A673 (cell line): Measurements from ENCODE around the gene MKX. TPM values are rescaled to one million over a fixed set of nuclear protein-coding genes. Genes with fewer than 3 reads are reported as not detected.

ENCODE experiments used
- BruUV-seq: library from RNA; stranded (reverse); fragments of 400-500 nt; replicated peaks from 2 replicates; lab custom pipeline; 2021; lab: Mats Ljungman, UMichigan
- CTCF ChIA-PET: fragments of 300-600 bp; sonication (Branson Sonifier 250); formaldehyde crosslinking; loops from one replicate; lab custom pipeline; 2022; ENCODE audit warnings: antibody characterized with exemption; lab: Charles Lee
- POLR2A ChIA-PET: fragments of 300-600 bp; sonication (Branson Sonifier 250); formaldehyde crosslinking; loops from one replicate; lab custom pipeline; 2022; ENCODE audit warnings: antibody characterized with exemption; ENCODE audit not compliant: low non-redundant PET; lab: Charles Lee
- DNase-seq: peaks from one replicate; pipeline ENCODE4 v3.0.0-alpha.2; 2015; ENCODE audit warnings: low spot score
- H3K27ac ChIP-seq: fragments of 200-600 bp; sonication (generic); 2 replicates; pipeline ENCODE4 v1.5.1; 2016; ENCODE audit warnings: mixed run types, low read depth, mild to moderate bottlenecking, mixed read lengths, antibody characterized with exemption, low read length; ENCODE audit not compliant: poor library complexity, severe bottlenecking
- H3K27me3 ChIP-seq: fragments of 200-600 bp; sonication (generic); replicated peaks from 2 replicates; pipeline ENCODE4 v1.6.1; 2017; ENCODE audit warnings: mixed run types, low read depth, mild to moderate bottlenecking, mixed read lengths, antibody characterized with exemption, low read length; ENCODE audit not compliant: insufficient read depth, poor library complexity
- H3K36me3 ChIP-seq: fragments of 200-600 bp; sonication (generic); 2 replicates; pipeline ENCODE4 v1.6.1; 2016; ENCODE audit warnings: mixed run types, mild to moderate bottlenecking, mixed read lengths, antibody characterized with exemption, low read length; ENCODE audit not compliant: insufficient read depth, poor library complexity, severe bottlenecking
- H3K4me1 ChIP-seq: fragments of 200-600 bp; sonication (generic); 2 replicates; pipeline ENCODE4 v1.6.1; 2017; ENCODE audit warnings: mixed run types, mild to moderate bottlenecking, mixed read lengths, antibody characterized with exemption, low read length; ENCODE audit not compliant: insufficient read depth, poor library complexity, severe bottlenecking
- H3K4me3 ChIP-seq: fragments of 200-600 bp; sonication (generic); 2 replicates; pipeline ENCODE4 v1.5.1; 2016; ENCODE audit warnings: low read depth, mixed run types, mild to moderate bottlenecking, mixed read lengths, low read length; ENCODE audit not compliant: poor library complexity, severe bottlenecking
- H3K9me3 ChIP-seq: fragments of 200-600 bp; sonication (generic); 2 replicates; pipeline ENCODE4 v1.6.1; 2016; ENCODE audit warnings: mixed run types, low read depth, mild to moderate bottlenecking, mixed read lengths, antibody characterized with exemption, low read length; ENCODE audit not compliant: poor library complexity, severe bottlenecking
- CTCF ChIP-seq: fragments of 300-800, 200-600 bp; sonication (generic); conservative IDR thresholded peaks from 2 replicates; pipeline ENCODE4 v1.5.1; 2017; ENCODE audit warnings: low read depth, mild to moderate bottlenecking, antibody characterized with exemption, low read length, moderate library complexity, mixed read lengths
- EZH2 ChIP-seq: fragments of 200-600 bp; sonication (generic); IDR thresholded peaks from 2 replicates; pipeline ENCODE4 v1.6.1; 2017; ENCODE audit warnings: borderline replicate concordance, low read depth, mild to moderate bottlenecking, mixed read lengths, antibody characterized with exemption, low read length; ENCODE audit not compliant: poor library complexity, severe bottlenecking
- intact Hi-C: fragments of 100-400 bp; cut with micrococcal nuclease; formaldehyde crosslinking; loops from one replicate; pipeline ENCODE4 v1.10.0; 2022; ENCODE audit not compliant: unreplicated experiment
- total RNA-seq: library from RNA; stranded (reverse); gene quantifications from 2 replicates; pipeline ENCODE4 v1.2.3, GENCODE V29; 2021

MKX gene
- total RNA-seq, 1 experiment from 2014 or later, result 0.09 TPM

GRCh38 chr10:27624941-27625340 lies 120.7 kb downstream of the MKX start:
- no peak for DNase-seq
- Histone ChIP-seq H3K27ac (no peak overlapping the region), H3K27me3 (no peaks in the 10 kb centered on the region), H3K4me3 (no peak overlapping the region), H3K4me1 (no peaks in the 10 kb centered on the region), H3K9me3 (no peaks in the 10 kb centered on the region), H3K36me3 (no peaks in the 10 kb centered on the region)
- intact Hi-C loops, result no loop called here
- ChIA-PET POLR2A (no interaction called here), CTCF (no interaction called here)
- BruUV-seq, result no TSS peak
- TF ChIP-seq CTCF, result no peak
- no peak for TF ChIP-seq EZH2

Other genes starting within 250 kb of the MKX start
- 95.5 and 110 TPM in 2 replicates for gene RAB18, start 241.5 kb downstream of the MKX start, total RNA-seq